Activated CD4-positive, alpha-beta T cell treated with anti-CD3 and anti-CD28 coated beads, Interleukin-2, amount 10 ng/mL, durations not matched to agents 24 days and 14 days (primary cell): ENCODE data around the gene DVL1. TPM values are rescaled to one million over a fixed set of nuclear protein-coding genes. Genes with fewer than 3 reads are reported as not detected.
"Not testable (repeated sequence)": the region's sequence is repeated elsewhere in the genome, so short reads cannot be mapped to it uniquely, and the experiment has no call there.

Experiments
- DNase-seq: peaks from one replicate; pipeline ENCODE4 v3.0.0; 2022
- H3K27ac Mint-ChIP-seq: one replicate; pipeline ENCODE4 v1.8.0; 2022; ENCODE audit warnings: mild to moderate bottlenecking, mixed read lengths
- H3K27me3 Mint-ChIP-seq: one replicate; pipeline ENCODE4 v1.8.0; 2022; ENCODE audit warnings: mixed read lengths
- H3K36me3 Mint-ChIP-seq: one replicate; pipeline ENCODE4 v1.8.0; 2022; ENCODE audit warnings: low read depth, mild to moderate bottlenecking, mixed read lengths
- H3K4me1 Mint-ChIP-seq: one replicate; pipeline ENCODE4 v1.8.0; 2021; ENCODE audit warnings: mixed read lengths
- H3K4me3 Mint-ChIP-seq: one replicate; pipeline ENCODE4 v1.8.0; 2022; ENCODE audit warnings: mild to moderate bottlenecking, moderate library complexity, mixed read lengths
- H3K9me3 Mint-ChIP-seq: one replicate; pipeline ENCODE4 v1.8.0; 2021; ENCODE audit warnings: mixed read lengths
- intact Hi-C: fragments of 100-400 bp; cut with micrococcal nuclease; formaldehyde crosslinking; loops from one replicate; pipeline ENCODE4 v1.15.1; 2023
- total RNA-seq: library from RNA; stranded (reverse); gene quantifications from 2 replicates; pipeline ENCODE4 v1.2.3, GENCODE V29; 2022

The DVL1 gene
- total RNA-seq, 1 donor from 2014 or later = 65.9 TPM

DNA sequence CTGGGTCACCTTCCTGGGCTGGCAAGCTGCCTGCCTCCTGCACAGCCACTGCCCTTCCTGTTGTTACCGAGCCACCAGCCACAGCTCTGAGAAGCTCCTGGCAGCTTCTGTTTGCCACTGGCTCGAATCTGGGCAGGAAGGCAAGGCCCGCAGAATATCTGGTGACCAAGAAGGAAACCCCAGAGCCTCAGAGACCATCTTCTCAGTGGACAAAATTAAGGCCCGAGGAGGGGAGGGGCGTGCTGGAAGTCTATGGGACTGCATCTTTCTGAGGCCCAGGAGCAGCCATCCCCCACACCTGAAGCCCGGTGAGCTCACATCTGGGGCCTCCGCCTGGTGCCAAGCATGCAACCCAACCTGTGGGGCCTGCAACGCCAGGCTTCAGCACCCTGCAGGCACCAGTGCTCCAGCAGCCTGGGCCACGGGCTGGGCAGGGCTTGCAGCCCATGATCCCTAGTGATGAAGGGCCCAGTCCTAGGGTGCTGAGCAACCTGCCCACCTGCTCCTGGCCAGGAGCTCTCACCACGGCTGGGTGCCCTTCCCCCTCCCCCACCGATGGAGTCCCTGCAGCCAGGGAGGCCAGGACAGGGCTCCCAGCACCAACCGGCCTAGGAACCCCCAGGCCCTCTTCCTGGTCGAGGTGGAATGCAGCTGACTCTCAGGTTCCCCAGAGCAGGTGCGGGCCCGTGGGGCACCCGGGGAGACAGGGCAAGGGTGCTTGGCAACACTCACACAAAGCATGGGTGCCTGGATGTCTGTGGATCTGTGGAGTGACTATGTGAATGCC lies 23.7 kb downstream of the DVL1 start:
- Mint-ChIP-seq H3K9me3 (no peaks in the 10 kb centered on the region), H3K4me3 (peak overlapping the region; percentile 77), H3K27ac (peak overlapping the region; percentile 63), H3K27me3 (no peaks in the 10 kb centered on the region), H3K36me3 (peaks cover 13% of the 10 kb centered on the region), H3K4me1 (peaks cover 20% of the 10 kb centered on the region)
- intact Hi-C loops = loop anchor here (2.0 kb wide), 2 partner anchors 17 to 23 kb away; partner anchors contain the start of genes DVL1 and PUSL1
- no peak for DNase-seq

DNA sequence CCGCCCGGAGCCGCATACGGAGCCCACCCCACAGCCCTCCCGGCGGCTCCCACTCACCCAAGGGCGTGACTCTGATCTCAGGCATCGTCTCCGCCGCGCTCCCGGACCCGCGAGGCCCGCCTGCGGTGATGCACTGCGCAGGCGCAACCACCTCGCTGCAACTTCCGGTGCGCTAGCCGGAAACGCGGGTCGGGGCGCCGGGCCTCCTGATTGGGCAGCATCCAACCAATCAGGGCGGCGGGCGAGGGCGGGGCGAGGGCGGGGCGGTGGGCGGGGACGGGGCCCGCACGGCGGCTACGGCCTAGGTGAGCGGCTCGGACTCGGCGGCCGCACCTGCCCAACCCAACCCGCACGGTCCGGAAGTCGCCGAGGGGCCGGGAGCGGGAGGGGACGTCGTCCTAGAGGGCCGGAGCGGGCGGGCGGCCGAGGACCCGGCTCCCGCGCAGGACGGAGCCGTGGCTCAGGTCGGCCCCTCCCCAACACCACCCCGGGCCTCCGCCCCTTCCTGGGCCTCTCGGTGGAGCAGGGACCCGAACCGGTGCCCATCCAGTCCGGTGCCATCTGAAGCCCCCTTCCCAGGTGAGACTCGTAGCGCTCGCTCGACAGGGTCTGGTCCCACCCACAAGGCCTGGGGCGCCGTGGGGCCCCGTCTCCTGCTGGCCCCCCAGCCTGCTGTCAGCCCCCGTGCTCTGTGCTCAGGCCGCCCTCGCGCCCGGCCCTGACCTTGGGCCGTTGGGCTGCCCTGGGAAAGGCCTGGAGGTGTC lies 24.5 kb downstream of the DVL1 start, which contains the start of the genes CPTP and INTS11:
CPTP (plus strand) TSS at position 279 of the 764 bp plus-strand sequence. CDS start 2,109 bp downstream, outside the sequence.
INTS11 (minus strand) TSS at position 137 of the 764 bp plus-strand sequence; CDS start at position 85, 52 bp downstream.
- H3K9me3 Mint-ChIP-seq = no peaks in the 10 kb centered on the region
- peak within 1 kb of the TSS; percentile 92 for H3K4me3 Mint-ChIP-seq
- intact Hi-C loops = loop anchor here (2.0 kb wide), 2 partner anchors 16 to 24 kb away; partner anchors contain the start of genes DVL1 and PUSL1
- H3K27ac Mint-ChIP-seq = peak within 1 kb of the TSS; percentile 92
- peaks cover 18% of the 10 kb centered on the region for H3K4me1 Mint-ChIP-seq
- DNase-seq = peak; percentile 99
- H3K36me3 Mint-ChIP-seq = peaks cover 16% of the 10 kb centered on the region
- no peaks in the 10 kb centered on the region for H3K27me3 Mint-ChIP-seq

DNA sequence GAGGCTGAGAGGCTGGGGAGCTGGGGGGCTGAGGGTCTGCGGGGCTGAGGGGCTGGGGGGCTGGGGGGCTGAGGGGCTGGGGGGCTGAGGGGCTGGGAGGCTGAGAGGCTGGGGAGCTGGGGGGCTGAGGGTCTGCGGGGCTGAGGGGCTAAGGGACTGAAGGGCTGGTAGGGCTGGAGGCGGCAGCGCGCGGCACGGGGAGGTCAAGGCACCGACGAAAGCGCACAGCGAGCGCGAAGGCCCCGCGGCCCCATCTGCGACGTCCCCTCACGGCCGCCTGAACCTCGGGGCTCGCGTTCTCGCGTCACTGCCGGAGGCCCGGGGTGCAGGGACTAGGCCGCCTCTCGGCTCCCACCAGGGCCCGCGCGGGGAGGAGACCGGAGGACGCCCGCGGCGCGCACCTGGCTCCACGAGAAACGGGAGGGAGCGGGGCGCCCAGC lies 25.1 kb downstream of the DVL1 start:
- DNase-seq = no peak
- Mint-ChIP-seq H3K27ac (peak overlapping the region; percentile 37), H3K4me1 (peaks cover 18% of the 10 kb centered on the region), H3K36me3 (peaks cover 21% of the 10 kb centered on the region), H3K27me3 (no peaks in the 10 kb centered on the region), H3K9me3 (no peaks in the 10 kb centered on the region), H3K4me3 (peak overlapping the region; percentile 89)
- intact Hi-C loops = loop anchor here (2.0 kb wide), 2 partner anchors 15 to 25 kb away; partner anchors contain the start of genes DVL1 and PUSL1

DNA sequence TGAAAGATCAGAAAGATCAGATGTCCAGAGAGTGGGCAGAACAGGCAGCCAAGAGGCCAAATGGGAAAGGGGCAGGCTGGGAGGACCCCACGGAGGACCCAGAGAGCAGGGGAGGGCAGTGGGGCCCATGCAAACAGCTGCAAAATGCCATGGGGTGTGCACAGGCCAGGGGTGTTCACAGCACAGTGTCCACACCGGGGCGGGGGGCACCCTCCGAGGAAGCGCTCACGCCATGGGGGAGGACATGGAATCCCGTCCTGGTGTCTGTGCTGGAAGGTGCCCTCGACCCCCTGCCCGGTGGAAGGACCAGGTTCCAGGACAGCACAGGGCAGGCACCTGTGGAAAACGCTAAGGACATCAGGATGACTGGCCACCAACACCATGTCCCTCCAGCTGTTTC lies 26.3 kb downstream of the DVL1 start:
- peak overlapping the region; percentile 89 for H3K27ac Mint-ChIP-seq
- peak overlapping the region; percentile 92 for H3K4me3 Mint-ChIP-seq
- intact Hi-C loops = no loop called here
- no peak for DNase-seq
- H3K27me3 Mint-ChIP-seq = no peaks in the 10 kb centered on the region
- no peaks in the 10 kb centered on the region for H3K9me3 Mint-ChIP-seq
- H3K4me1 Mint-ChIP-seq = peaks cover 18% of the 10 kb centered on the region
- peaks cover 29% of the 10 kb centered on the region for H3K36me3 Mint-ChIP-seq

DNA sequence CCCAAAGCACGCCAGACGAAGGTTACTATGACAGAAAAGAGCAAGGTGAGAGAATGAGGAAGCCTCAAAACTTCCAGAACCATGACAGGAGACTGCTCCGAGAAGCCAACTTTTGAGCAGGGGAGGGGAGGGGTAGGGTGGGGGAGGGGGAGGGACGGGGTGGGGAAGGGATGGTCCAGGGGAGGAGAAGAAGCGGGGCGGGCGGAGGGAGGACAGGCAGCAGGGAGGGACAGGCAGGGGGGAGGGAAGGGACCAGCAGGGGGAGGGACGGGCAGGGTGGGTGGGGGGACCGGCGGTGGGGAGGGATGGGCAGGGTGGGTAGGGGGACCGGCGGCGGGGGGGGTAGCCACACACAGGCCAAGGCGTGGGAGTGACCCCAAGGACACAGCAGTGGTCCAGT lies 26.8 kb downstream of the DVL1 start:
- DNase-seq = no peak
- intact Hi-C loops = no loop called here
- no peaks in the 10 kb centered on the region for H3K27me3 Mint-ChIP-seq
- no peaks in the 10 kb centered on the region for H3K9me3 Mint-ChIP-seq
- H3K4me1 Mint-ChIP-seq = peaks cover 18% of the 10 kb centered on the region
- peaks cover 31% of the 10 kb centered on the region for H3K36me3 Mint-ChIP-seq
- H3K27ac Mint-ChIP-seq = peak overlapping the region; percentile 76
- H3K4me3 Mint-ChIP-seq = peak overlapping the region; percentile 92

- Mint-ChIP-seq H3K27ac (no peak overlapping the region), H3K27me3 (no peaks in the 10 kb centered on the region), H3K4me1 (peaks cover 18% of the 10 kb centered on the region), H3K4me3 (no peak overlapping the region), H3K36me3 (peaks cover 34% of the 10 kb centered on the region), H3K9me3 (no peaks in the 10 kb centered on the region)
- no peak for DNase-seq
- intact Hi-C loops = no loop called here
Measured at GRCh38 chr1:1321477-1321876, 27.7 kb downstream of the DVL1 start.

GRCh38 chr1:1320666-1321448 lies 28.4 kb downstream of the DVL1 start:
- intact Hi-C loops = no loop called here
- peaks cover 39% of the 10 kb centered on the region for H3K36me3 Mint-ChIP-seq
- no peaks in the 10 kb centered on the region for H3K27me3 Mint-ChIP-seq
- no peak for DNase-seq
- no peak overlapping the region for H3K4me3 Mint-ChIP-seq
- peaks cover 14% of the 10 kb centered on the region for H3K4me1 Mint-ChIP-seq
- H3K9me3 Mint-ChIP-seq = no peaks in the 10 kb centered on the region
- no peak overlapping the region for H3K27ac Mint-ChIP-seq

- Mint-ChIP-seq H3K27me3 (no peaks in the 10 kb centered on the region), H3K4me1 (peaks cover 16% of the 10 kb centered on the region), H3K27ac (no peak overlapping the region), H3K36me3 (peaks cover 47% of the 10 kb centered on the region), H3K9me3 (no peaks in the 10 kb centered on the region), H3K4me3 (no peak overlapping the region)
- DNase-seq = no peak
- intact Hi-C loops = no loop called here
Measured at GRCh38 chr1:1319646-1319941, 29.6 kb downstream of the DVL1 start.

DNA sequence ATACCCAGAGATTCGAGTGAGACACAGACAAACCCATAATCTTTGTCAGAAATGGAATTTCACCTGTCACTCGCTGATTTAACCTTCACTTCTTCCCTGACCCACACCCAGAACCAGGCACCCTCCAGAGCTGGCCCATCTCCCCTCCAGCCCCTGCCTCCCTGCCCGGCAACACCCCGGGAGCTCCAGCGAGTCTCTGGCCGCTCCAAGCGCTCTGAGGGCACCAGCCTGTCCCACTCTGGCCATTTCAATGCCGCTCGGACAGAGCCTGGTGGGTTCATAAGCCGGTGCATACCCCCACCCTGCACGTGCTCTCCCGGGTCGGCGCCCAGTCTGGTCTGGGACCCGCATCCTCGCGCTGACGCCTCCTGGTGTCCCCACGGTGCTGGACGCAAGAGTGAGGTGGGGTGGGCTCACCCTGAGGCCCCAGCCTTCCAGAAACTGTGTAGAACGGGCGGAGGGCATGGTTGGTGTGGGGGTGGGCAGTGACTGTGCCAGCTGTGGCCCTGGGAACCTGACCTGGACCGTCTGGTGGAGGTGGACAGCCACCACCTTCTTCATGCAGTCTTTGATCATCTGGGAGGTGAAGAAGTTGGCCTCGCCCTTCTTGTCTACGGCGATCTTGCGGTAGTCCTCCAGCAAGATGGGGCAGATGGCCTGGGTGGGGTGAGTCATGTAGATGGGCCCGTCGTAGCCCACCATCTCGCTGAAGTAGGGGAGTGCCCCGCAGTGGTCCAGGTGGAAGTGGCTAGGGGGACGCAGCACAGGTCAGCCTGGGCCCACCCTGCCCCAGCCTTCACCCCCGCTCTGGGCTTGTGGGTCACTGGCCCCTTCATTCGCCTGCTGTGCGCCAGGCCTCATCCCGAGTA lies 30.2 kb downstream of the DVL1 start:
- Mint-ChIP-seq H3K27ac (no peak overlapping the region), H3K9me3 (no peaks in the 10 kb centered on the region), H3K27me3 (no peaks in the 10 kb centered on the region), H3K4me1 (peaks cover 14% of the 10 kb centered on the region), H3K4me3 (no peak overlapping the region), H3K36me3 (peaks cover 46% of the 10 kb centered on the region)
- intact Hi-C loops = no loop called here
- DNase-seq = no peak

- intact Hi-C loops = no loop called here
- Mint-ChIP-seq H3K4me1 (peaks cover 10% of the 10 kb centered on the region), H3K9me3 (no peaks in the 10 kb centered on the region), H3K36me3 (peaks cover 48% of the 10 kb centered on the region), H3K27me3 (no peaks in the 10 kb centered on the region), H3K27ac (no peak overlapping the region), H3K4me3 (no peak overlapping the region)
- no peak for DNase-seq
Measured at GRCh38 chr1:1318131-1318652, 31.0 kb downstream of the DVL1 start.

GRCh38 chr1:1317420-1317819 lies 31.8 kb downstream of the DVL1 start:
- Mint-ChIP-seq H3K9me3 (no peaks in the 10 kb centered on the region), H3K27me3 (no peaks in the 10 kb centered on the region), H3K27ac (no peak overlapping the region), H3K4me3 (no peak overlapping the region), H3K36me3 (peaks cover 51% of the 10 kb centered on the region), H3K4me1 (peaks cover 5% of the 10 kb centered on the region)
- intact Hi-C loops = no loop called here
- DNase-seq = no peak

GRCh38 chr1:1316199-1316598 lies 33.0 kb downstream of the DVL1 start:
- intact Hi-C loops, H3K4me3 Mint-ChIP-seq, DNase-seq, H3K9me3 Mint-ChIP-seq, H3K27ac Mint-ChIP-seq, H3K4me1 Mint-ChIP-seq, H3K27me3 Mint-ChIP-seq: not testable (repeated sequence)
- H3K36me3 Mint-ChIP-seq = peaks cover 46% of the 10 kb centered on the region
